H9 (cell line): ENCODE measurements around the gene CFC1. TPM values are rescaled to one million over a fixed set of nuclear protein-coding genes. Genes with fewer than 3 reads are reported as not detected.
"Not testable (repeated sequence)": the region's sequence is repeated elsewhere in the genome, so short reads cannot be mapped to it uniquely, and the experiment has no call there.

Experiments used
- DNase-seq: peaks from one replicate; pipeline ENCODE4 v3.0.0-alpha.2; 2017
- H2AFZ ChIP-seq: one replicate; pipeline ENCODE4 v1.6.1; 2013; ENCODE audit warnings: mild to moderate bottlenecking, low read length, control low read depth, moderate library complexity
- H2AK5ac ChIP-seq: 2 replicates; pipeline ENCODE4 v1.6.1; 2013; ENCODE audit warnings: low read length, control low read depth, mixed read lengths; ENCODE audit not compliant: insufficient read length
- H2BK120ac ChIP-seq: one replicate; pipeline ENCODE4 v1.6.1; 2013; ENCODE audit warnings: low read depth, mild to moderate bottlenecking, low read length, control low read depth, inconsistent platforms; ENCODE audit not compliant: poor library complexity, severe bottlenecking
- H2BK12ac ChIP-seq: 2 replicates; pipeline ENCODE4 v1.6.1; 2013; ENCODE audit warnings: low read length, control low read depth, mixed read lengths, low read depth; ENCODE audit not compliant: insufficient read length
- H2BK15ac ChIP-seq: 2 replicates; pipeline ENCODE4 v1.6.1; 2013; ENCODE audit warnings: low read depth, low read length, control low read depth
- H2BK20ac ChIP-seq: one replicate; pipeline ENCODE4 v1.6.1; 2013; ENCODE audit warnings: low read depth, mild to moderate bottlenecking, low read length, control low read depth, inconsistent platforms; ENCODE audit not compliant: poor library complexity, severe bottlenecking
- H2BK5ac ChIP-seq: 2 replicates; pipeline ENCODE4 v1.6.1; 2013; ENCODE audit warnings: low read length, control low read depth, mixed read lengths; ENCODE audit not compliant: insufficient read length
- H3K14ac ChIP-seq: 2 replicates; pipeline ENCODE4 v1.6.1; 2013; ENCODE audit warnings: low read length, control low read depth; ENCODE audit not compliant: insufficient read depth
- H3K18ac ChIP-seq: 2 replicates; pipeline ENCODE4 v1.6.1; 2013; ENCODE audit warnings: low read depth, mild to moderate bottlenecking, mixed read lengths, low read length, control low read depth; ENCODE audit not compliant: insufficient read length
- H3K23ac ChIP-seq: 2 replicates; pipeline ENCODE4 v1.6.1; 2013; ENCODE audit warnings: low read length, control low read depth, mixed read lengths, low read depth; ENCODE audit not compliant: insufficient read length
- H3K23me2 ChIP-seq: 2 replicates; pipeline ENCODE4 v1.6.1; 2013; ENCODE audit warnings: low read depth, mild to moderate bottlenecking, mixed read lengths, low read length, control low read depth; ENCODE audit not compliant: insufficient read length, poor library complexity, severe bottlenecking
- H3K27ac ChIP-seq: 2 replicates; pipeline ENCODE4 v1.5.1; 2013; ENCODE audit warnings: low read length, control low read depth, mixed read lengths, low read depth; ENCODE audit not compliant: insufficient read length
- H3K27me3 ChIP-seq: 2 replicates; pipeline ENCODE4 v1.6.1; 2013; ENCODE audit warnings: low read length, control low read depth, inconsistent platforms; ENCODE audit not compliant: insufficient read depth
- H3K4ac ChIP-seq: 2 replicates; pipeline ENCODE4 v1.6.1; 2013; ENCODE audit warnings: low read depth, mild to moderate bottlenecking, control low read depth, inconsistent platforms, low read length, moderate library complexity
- H3K4me1 ChIP-seq: 2 replicates; pipeline ENCODE4 v1.6.1; 2013; ENCODE audit warnings: low read length, control low read depth, inconsistent platforms; ENCODE audit not compliant: insufficient read depth
- H3K4me2 ChIP-seq: 2 replicates; pipeline ENCODE4 v1.6.1; 2013; ENCODE audit warnings: low read length, control low read depth, mixed read lengths; ENCODE audit not compliant: insufficient read length, insufficient read depth
- H3K56ac ChIP-seq: 2 replicates; pipeline ENCODE4 v1.6.1; 2013; ENCODE audit warnings: low read depth, mild to moderate bottlenecking, mixed read lengths, low read length, control low read depth; ENCODE audit not compliant: insufficient read length
- H3K79me1 ChIP-seq: 2 replicates; pipeline ENCODE4 v1.6.1; 2013; ENCODE audit warnings: low read depth, mild to moderate bottlenecking, moderate library complexity, low read length, control low read depth, inconsistent platforms; ENCODE audit not compliant: insufficient read depth, poor library complexity, severe bottlenecking
- H3K79me2 ChIP-seq: 2 replicates; pipeline ENCODE4 v1.6.1; 2013; ENCODE audit warnings: low read length, control low read depth, inconsistent platforms; ENCODE audit not compliant: insufficient read depth
- H3K9ac ChIP-seq: 2 replicates; pipeline ENCODE4 v1.6.1; 2013; ENCODE audit warnings: low read length, control low read depth, mixed read lengths; ENCODE audit not compliant: insufficient read length; ENCODE audit errors: extremely low read depth
- H3K9me3 ChIP-seq: one replicate; pipeline ENCODE4 v1.6.1; 2013; ENCODE audit warnings: low read depth, low read length, inconsistent platforms; ENCODE audit not compliant: control insufficient read depth
- H3T11ph ChIP-seq: one replicate; pipeline ENCODE4 v1.6.1; 2013; ENCODE audit warnings: mild to moderate bottlenecking, low read length, control low read depth, inconsistent platforms
- H4K20me1 ChIP-seq: one replicate; pipeline ENCODE4 v1.6.1; 2013; ENCODE audit not compliant: control insufficient read depth, insufficient read length, insufficient read depth
- H4K5ac ChIP-seq: 2 replicates; pipeline ENCODE4 v1.6.1; 2013; ENCODE audit warnings: low read depth, mild to moderate bottlenecking, mixed read lengths, low read length, control low read depth; ENCODE audit not compliant: insufficient read length
- H4K8ac ChIP-seq: replicated peaks from 2 replicates; pipeline ENCODE4 v1.6.1; 2013; ENCODE audit warnings: low read length, control low read depth, mixed read lengths, low read depth; ENCODE audit not compliant: insufficient read length
- H4K91ac ChIP-seq: 2 replicates; pipeline ENCODE4 v1.6.1; 2013; ENCODE audit warnings: low read depth, mild to moderate bottlenecking, moderate library complexity, mixed read lengths, low read length, control low read depth; ENCODE audit not compliant: insufficient read length
- H3K27ac Mint-ChIP-seq, 3 experiments: 2 replicates in 2 of 3; 3 replicates in 1 of 3; pipeline ENCODE4 v1.8.0; 2020 to 2021; ENCODE audit warnings: mixed read lengths in 3 of 3, mild to moderate bottlenecking in 1 of 3, moderate library complexity in 1 of 3
- H3K27me3 Mint-ChIP-seq: 2 replicates; pipeline ENCODE4 v1.8.0; 2021; ENCODE audit warnings: low read depth, mild to moderate bottlenecking, moderate library complexity, mixed read lengths
- H3K36me3 Mint-ChIP-seq, 3 experiments: 2 replicates in 2 of 3; 3 replicates in 1 of 3; pipeline ENCODE4 v1.8.0; 2020 to 2021; ENCODE audit warnings: low read depth in 3 of 3, mixed read lengths in 3 of 3; ENCODE audit not compliant: insufficient read depth in 1 of 3
- H3K4me1 Mint-ChIP-seq, 2 experiments: 2 replicates each; pipeline ENCODE4 v1.8.0; 2020; ENCODE audit warnings: mixed read lengths in 2 of 2
- H3K4me3 Mint-ChIP-seq, 2 experiments: 2 replicates in 1 of 2; 3 replicates in 1 of 2; pipeline ENCODE4 v1.8.0; 2020 to 2021; ENCODE audit warnings: mild to moderate bottlenecking in 2 of 2, mixed read lengths in 2 of 2, moderate library complexity in 1 of 2
- H3K9me3 Mint-ChIP-seq, 2 experiments: 2 replicates in 1 of 2; 3 replicates in 1 of 2; pipeline ENCODE4 v1.8.0; 2020; ENCODE audit warnings: mild to moderate bottlenecking in 2 of 2, mixed read lengths in 2 of 2, moderate library complexity in 1 of 2
- WGBS: extraction: QIAGEN DNeasy Blood & Tissue Kit; methylation state at CpG from one replicate; pipeline ENCODE4 v1.1.7; 2013; ENCODE audit warnings: missing lambda C conversion rate, low lambda C conversion rate, mixed read lengths; ENCODE audit not compliant: insufficient read length; ENCODE audit errors: extremely low coverage; 5-methylcytosine and 5-hydroxymethylcytosine counted together
- total RNA-seq: library from RNA; stranded (reverse); gene quantifications from 2 replicates; pipeline ENCODE4 v1.2.1, GENCODE V29; 2021

CFC1 gene
- total RNA-seq, 1 experiment from 2014 or later: 0.22 TPM

GRCh38 chr2:130611140-130611539 lies 11.8 kb upstream of the CFC1 start, which contains the start of gene POTEJ:
POTEJ (plus strand) TSS chr2:130611440; CDS start chr2:130611533, 93 bp downstream.
- not testable (repeated sequence) for H2BK20ac ChIP-seq, H3K79me1 ChIP-seq, H3K27me3 Mint-ChIP-seq, H3K36me3 Mint-ChIP-seq, H2BK120ac ChIP-seq, H3K9me3 ChIP-seq, H4K91ac ChIP-seq, H3K27ac Mint-ChIP-seq, H2BK15ac ChIP-seq, H3T11ph ChIP-seq, H3K4me3 Mint-ChIP-seq, H3K9ac ChIP-seq, H3K27ac ChIP-seq, H3K27me3 ChIP-seq, H3K14ac ChIP-seq, H3K79me2 ChIP-seq, H3K9me3 Mint-ChIP-seq, H4K5ac ChIP-seq, H3K4me1 Mint-ChIP-seq, H3K23me2 ChIP-seq, H3K18ac ChIP-seq, H2AFZ ChIP-seq, H3K23ac ChIP-seq, H3K56ac ChIP-seq, H3K4me1 ChIP-seq, DNase-seq, H2BK12ac ChIP-seq, H4K8ac ChIP-seq, H2AK5ac ChIP-seq, H4K20me1 ChIP-seq, H2BK5ac ChIP-seq, H3K4me2 ChIP-seq, H3K4ac ChIP-seq
- no CpG with 5 or more reads among the region's 13 CpGs for WGBS

GRCh38 chr2:130610486-130610885 lies 11.1 kb upstream of the CFC1 start:
- H3K9ac ChIP-seq, H3K4ac ChIP-seq, H3K4me2 ChIP-seq, H2BK15ac ChIP-seq, H3K27ac ChIP-seq, H4K8ac ChIP-seq, H3K9me3 Mint-ChIP-seq, H4K5ac ChIP-seq, H3K56ac ChIP-seq, H3K23ac ChIP-seq, H3K14ac ChIP-seq, H3K79me2 ChIP-seq, H3K27ac Mint-ChIP-seq, H2BK5ac ChIP-seq, H3K27me3 Mint-ChIP-seq, H3K4me3 Mint-ChIP-seq, H2AK5ac ChIP-seq, H3K4me1 ChIP-seq, H3K79me1 ChIP-seq, H3K9me3 ChIP-seq, H3K36me3 Mint-ChIP-seq, H4K91ac ChIP-seq, H2BK12ac ChIP-seq, H3T11ph ChIP-seq, H3K18ac ChIP-seq, H2BK20ac ChIP-seq, H2AFZ ChIP-seq, H3K4me1 Mint-ChIP-seq, H3K27me3 ChIP-seq, H4K20me1 ChIP-seq, H2BK120ac ChIP-seq, H3K23me2 ChIP-seq: not testable (repeated sequence)
- no CpG with 5 or more reads among the region's 15 CpGs for WGBS
- DNase-seq: peak; percentile 19
